Fibroblast of mammary gland (primary cell): ENCODE results near the gene NEK10.

ENCODE experiments used
- DNase-seq: peaks from one replicate; pipeline ENCODE4 v3.0.0-alpha.2; 2010; ENCODE audit warnings: low read depth
- H3K4me3 ChIP-seq: 2 replicates; pipeline ENCODE4 v1.5.1; 2011; ENCODE audit warnings: low read depth, mild to moderate bottlenecking, low read length, moderate library complexity; ENCODE audit not compliant: control insufficient read depth
- TF ChIP-seq, protein P1 (sequence below): conservative IDR thresholded peaks from 2 replicates; pipeline ENCODE4 v1.5.1; 2011; ENCODE audit warnings: low read depth, low read length, inconsistent platforms; ENCODE audit not compliant: control insufficient read depth, insufficient read depth

The NEK10 gene

DNA sequence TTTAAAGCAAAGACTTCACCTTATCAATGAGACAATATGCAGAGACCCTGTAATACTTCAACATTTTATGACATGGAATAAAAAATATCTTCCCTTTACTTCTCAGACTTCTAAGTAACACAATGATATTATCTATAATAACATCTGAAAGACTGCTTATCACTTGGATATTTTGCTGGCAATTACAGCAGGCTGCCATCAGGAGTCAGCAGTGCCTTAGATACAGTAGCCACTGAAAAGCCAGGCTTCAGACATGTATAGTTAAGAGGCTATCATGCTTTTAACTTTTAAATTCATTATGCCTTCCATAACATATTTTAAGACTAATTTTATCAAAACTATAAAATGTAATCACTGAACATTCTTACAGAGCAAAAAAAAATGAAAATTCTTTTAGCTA is 227.5 kb downstream of the NEK10 start:
- DNase-seq: peak; percentile 17
- TF ChIP-seq, protein P1, sequence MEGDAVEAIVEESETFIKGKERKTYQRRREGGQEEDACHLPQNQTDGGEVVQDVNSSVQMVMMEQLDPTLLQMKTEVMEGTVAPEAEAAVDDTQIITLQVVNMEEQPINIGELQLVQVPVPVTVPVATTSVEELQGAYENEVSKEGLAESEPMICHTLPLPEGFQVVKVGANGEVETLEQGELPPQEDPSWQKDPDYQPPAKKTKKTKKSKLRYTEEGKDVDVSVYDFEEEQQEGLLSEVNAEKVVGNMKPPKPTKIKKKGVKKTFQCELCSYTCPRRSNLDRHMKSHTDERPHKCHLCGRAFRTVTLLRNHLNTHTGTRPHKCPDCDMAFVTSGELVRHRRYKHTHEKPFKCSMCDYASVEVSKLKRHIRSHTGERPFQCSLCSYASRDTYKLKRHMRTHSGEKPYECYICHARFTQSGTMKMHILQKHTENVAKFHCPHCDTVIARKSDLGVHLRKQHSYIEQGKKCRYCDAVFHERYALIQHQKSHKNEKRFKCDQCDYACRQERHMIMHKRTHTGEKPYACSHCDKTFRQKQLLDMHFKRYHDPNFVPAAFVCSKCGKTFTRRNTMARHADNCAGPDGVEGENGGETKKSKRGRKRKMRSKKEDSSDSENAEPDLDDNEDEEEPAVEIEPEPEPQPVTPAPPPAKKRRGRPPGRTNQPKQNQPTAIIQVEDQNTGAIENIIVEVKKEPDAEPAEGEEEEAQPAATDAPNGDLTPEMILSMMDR: peak; percentile 34
- H3K4me3 ChIP-seq: no peak overlapping the region

DNA sequence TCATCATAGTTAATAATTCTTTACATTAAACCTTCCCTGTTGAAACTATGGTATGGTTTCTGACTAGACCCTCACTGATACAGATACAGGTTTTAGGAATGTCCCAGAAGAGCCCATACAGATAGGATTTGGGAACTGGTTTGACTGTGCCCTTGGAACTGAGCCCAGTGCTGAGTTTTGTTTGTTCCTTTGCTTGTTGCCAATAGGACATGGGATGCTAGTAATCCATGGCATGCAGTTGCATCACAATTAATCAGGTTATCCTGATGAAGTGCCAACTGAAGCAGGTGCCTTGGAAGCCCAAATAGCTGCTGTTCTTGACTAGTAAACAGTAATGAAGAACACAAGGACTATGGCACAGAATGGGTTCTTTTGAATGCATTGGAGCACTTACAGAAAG is 230.6 kb downstream of the NEK10 start:
- TF ChIP-seq, protein P1: no peak
- DNase-seq: no peak
- no peak overlapping the region for H3K4me3 ChIP-seq

DNA sequence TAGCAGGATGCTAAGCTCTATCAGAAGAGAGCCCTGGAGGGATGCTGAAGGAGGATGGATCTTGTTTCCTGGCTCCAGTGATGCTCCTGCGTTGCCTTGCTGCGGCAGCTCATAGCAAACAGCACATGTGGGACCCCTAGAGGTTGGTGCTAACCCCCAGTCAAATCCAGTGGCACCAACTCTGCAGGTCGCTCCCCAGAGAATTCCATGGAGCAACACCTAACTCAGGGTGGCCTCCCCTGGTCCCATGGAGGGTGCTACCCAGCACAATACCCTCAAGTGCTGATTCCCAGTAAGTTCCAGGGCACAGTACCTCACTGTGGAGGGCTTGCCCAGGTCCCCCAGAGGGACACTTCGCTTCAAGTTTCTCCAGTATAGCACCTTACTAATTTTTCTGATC is 231.2 kb downstream of the NEK10 start:
- TF ChIP-seq, protein P1: no peak
- no peak for DNase-seq
- H3K4me3 ChIP-seq: no peak overlapping the region

DNA sequence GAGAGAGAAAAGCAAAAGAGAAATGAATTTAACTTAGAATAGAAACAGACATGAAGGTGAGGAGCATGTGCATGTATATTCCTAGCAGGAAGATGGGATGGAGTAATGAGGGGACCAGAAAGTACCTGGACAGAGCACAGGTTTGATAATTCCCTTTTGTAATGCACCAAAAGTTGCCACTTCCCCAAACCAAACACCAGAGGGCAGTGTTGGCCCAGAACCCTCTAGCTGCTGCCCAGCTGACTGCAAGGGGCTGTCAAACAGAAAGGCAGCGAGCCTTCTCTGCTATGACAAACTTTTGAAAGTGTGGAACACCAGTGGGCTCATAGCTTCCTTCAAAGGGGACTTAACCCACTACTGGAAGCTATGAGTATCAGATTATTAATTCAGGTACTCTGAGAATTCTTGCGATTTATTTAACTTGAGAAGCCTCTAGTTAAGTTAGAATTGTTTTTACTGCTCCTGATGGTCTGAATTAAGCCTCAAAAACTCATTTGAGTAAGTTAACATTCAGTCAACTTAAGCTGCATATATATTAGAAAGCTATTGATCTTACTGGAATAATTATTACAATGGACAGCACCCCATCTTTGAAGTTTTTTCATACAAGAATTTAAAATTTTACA is 234.9 kb downstream of the NEK10 start:
- TF ChIP-seq, protein P1: peak; percentile 97
- DNase-seq: peak; percentile 72
- no peak overlapping the region for H3K4me3 ChIP-seq

DNA sequence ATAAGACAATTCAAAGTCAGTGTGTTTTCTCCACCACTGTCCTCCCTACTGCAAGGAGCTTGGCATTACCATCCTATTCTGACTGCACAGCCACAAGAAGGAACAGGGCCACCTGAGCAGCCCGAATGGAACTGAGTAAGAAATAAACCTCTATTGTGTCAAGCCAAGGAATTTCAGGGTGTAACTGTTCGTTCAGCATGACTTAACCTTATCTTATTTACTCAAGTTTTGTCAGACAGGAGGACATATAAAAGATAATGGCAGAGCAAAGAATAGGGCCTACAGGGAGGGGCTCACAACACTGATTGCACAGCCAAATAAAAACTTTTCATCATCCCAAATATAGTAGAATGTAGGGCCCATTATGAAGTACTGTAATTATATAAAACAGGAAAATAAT is 236.1 kb downstream of the NEK10 start:
- TF ChIP-seq, protein P1: no peak
- no peak for DNase-seq
- H3K4me3 ChIP-seq: no peak overlapping the region

DNA sequence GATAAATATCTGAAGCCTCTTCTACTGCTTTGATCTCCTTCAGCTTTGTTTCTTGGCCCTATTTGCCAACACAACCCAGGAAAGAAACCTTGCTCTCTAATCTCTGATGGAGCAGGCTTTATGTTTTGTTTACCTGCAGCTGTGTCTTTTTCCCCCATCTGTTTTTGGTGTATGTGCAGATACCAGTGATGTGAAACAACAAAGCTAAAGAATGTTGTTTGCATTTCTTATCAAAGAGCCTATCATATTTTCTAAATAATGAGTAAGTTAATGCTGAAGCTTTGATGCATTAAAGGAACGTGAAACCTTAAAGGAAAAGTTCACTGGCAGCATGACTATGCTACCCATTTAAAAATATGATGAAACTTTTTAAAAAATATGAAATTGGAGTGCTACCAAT is 238.4 kb downstream of the NEK10 start:
- H3K4me3 ChIP-seq: no peak overlapping the region
- no peak for DNase-seq
- TF ChIP-seq, protein P1: no peak

DNA sequence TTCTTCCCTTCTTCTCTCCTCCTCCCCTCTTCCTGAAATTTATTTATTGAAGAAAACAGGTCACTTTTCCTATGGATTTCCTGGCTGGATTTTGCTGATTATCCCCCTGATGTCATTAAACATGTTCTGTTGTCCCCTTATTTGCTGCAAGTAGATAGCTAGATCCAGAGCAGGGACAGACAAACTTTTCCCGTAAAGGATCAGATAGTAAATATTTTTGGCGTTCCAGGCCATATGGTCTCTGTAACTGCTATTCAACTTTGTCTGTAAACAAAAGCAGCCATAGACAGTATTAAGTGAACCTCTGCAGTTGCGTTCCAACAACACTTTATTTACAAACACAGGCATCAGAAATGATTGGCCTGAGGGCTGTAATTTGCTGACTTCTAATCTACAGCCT is 241.3 kb downstream of the NEK10 start:
- no peak overlapping the region for H3K4me3 ChIP-seq
- TF ChIP-seq, protein P1: no peak
- DNase-seq: no peak
